SK-N-SH treated with all-trans-retinoic acid at 6 μM for 48 hours (cell line): ENCODE measurements around the gene NFIL3.

Experiments
- ATAC-seq: fragments of 200-7000 bp; cut with Tn5 transposase; 3 replicates; pipeline ENCODE4 v1.9.1; 2020; ENCODE audit warnings: mild to moderate bottlenecking, moderate library complexity
- ARNTL ChIP-seq: fragments of 450-650 bp; formaldehyde crosslinking; IDR thresholded peaks from 2 replicates; pipeline ENCODE4 v1.5.0; 2020; ENCODE audit warnings: low read depth, mild to moderate bottlenecking, moderate library complexity, borderline replicate concordance
- CSDC2 ChIP-seq: fragments of 250-450 bp; sonication (Bioruptor Pico); IDR thresholded peaks from 2 replicates; pipeline ENCODE4 v1.5.0; 2020; ENCODE audit warnings: mild to moderate bottlenecking, moderate library complexity
- CSRNP3 ChIP-seq: fragments of 250-450 bp; sonication (Bioruptor Pico); IDR thresholded peaks from 2 replicates; pipeline ENCODE4 v1.5.1; 2021; ENCODE audit warnings: mild to moderate bottlenecking, moderate library complexity
- ESRRG ChIP-seq: fragments of 250-450 bp; sonication (Bioruptor Pico); IDR thresholded peaks from 2 replicates; pipeline ENCODE4 v1.6.1; 2021; ENCODE audit warnings: mild to moderate bottlenecking
- GLIS3 ChIP-seq: fragments of 250-450 bp; sonication (Bioruptor Pico); IDR thresholded peaks from 2 replicates; pipeline ENCODE4 v1.5.0; 2020; ENCODE audit warnings: mild to moderate bottlenecking, moderate library complexity
- ISL1 ChIP-seq: fragments of 250-450 bp; sonication (Bioruptor Pico); IDR thresholded peaks from 2 replicates; pipeline ENCODE4 v2.1.2; 2022; ENCODE audit warnings: mild to moderate bottlenecking, moderate library complexity
- OSR1 ChIP-seq: fragments of 250-450 bp; sonication (Bioruptor Pico); IDR thresholded peaks from 2 replicates; pipeline ENCODE4 v1.8.0; 2022; ENCODE audit warnings: moderate library complexity, mild to moderate bottlenecking, inconsistent platforms
- PPARA ChIP-seq: fragments of 250-450 bp; sonication (Bioruptor Pico); IDR thresholded peaks from 2 replicates; pipeline ENCODE4 v1.5.0; 2020; ENCODE audit warnings: mild to moderate bottlenecking, borderline replicate concordance
- RARB ChIP-seq: fragments of 250-450 bp; sonication (Bioruptor Pico); IDR thresholded peaks from 2 replicates; pipeline ENCODE4 v1.8.0; 2021; ENCODE audit warnings: mild to moderate bottlenecking, moderate library complexity
- SNAI2 ChIP-seq: fragments of 250-450 bp; sonication (Bioruptor Pico); IDR thresholded peaks from 2 replicates; pipeline ENCODE4 v1.5.0; 2020; ENCODE audit warnings: mild to moderate bottlenecking, moderate library complexity
- TCF4 ChIP-seq: fragments of 250-450 bp; sonication (Bioruptor Pico); IDR thresholded peaks from 2 replicates; pipeline ENCODE4 v1.8.0; 2021; ENCODE audit warnings: mild to moderate bottlenecking, moderate library complexity, borderline replicate concordance
- TOX ChIP-seq: fragments of 250-450 bp; sonication (Bioruptor Pico); IDR thresholded peaks from 2 replicates; pipeline ENCODE4 v1.8.0; 2021; ENCODE audit warnings: mild to moderate bottlenecking, moderate library complexity, borderline replicate concordance
- ZC3H10 ChIP-seq: fragments of 250-450 bp; sonication (Bioruptor Pico); IDR thresholded peaks from 2 replicates; pipeline ENCODE4 v1.5.1; 2021; ENCODE audit warnings: mild to moderate bottlenecking, moderate library complexity
- ZNF70 ChIP-seq: fragments of 450-650 bp; formaldehyde crosslinking; IDR thresholded peaks from 2 replicates; pipeline ENCODE4 v1.5.0; 2020; ENCODE audit warnings: mild to moderate bottlenecking, moderate library complexity
- ZNF8 ChIP-seq: fragments of 450-650 bp; formaldehyde crosslinking; IDR thresholded peaks from 2 replicates; pipeline ENCODE4 v1.5.0; 2020; ENCODE audit warnings: mild to moderate bottlenecking, moderate library complexity
- TF ChIP-seq, protein P1 (sequence below): fragments of 250-450 bp; sonication (Bioruptor Pico); IDR thresholded peaks from 2 replicates; pipeline ENCODE4 v1.5.1; 2020; ENCODE audit warnings: low read depth, mild to moderate bottlenecking, moderate library complexity
- TF ChIP-seq, protein P2 (sequence below): fragments of 250-450 bp; sonication (Bioruptor Pico); IDR thresholded peaks from 2 replicates; pipeline ENCODE4 v1.8.0; 2020; ENCODE audit warnings: mild to moderate bottlenecking, moderate library complexity, borderline replicate concordance
- TF ChIP-seq, protein P3 (sequence below): fragments of 250-450 bp; sonication (Bioruptor Pico); IDR thresholded peaks from 2 replicates; pipeline ENCODE4 v1.8.0; 2021; ENCODE audit warnings: low read depth, mild to moderate bottlenecking, moderate library complexity, borderline replicate concordance

The NFIL3 gene

GRCh38 chr9:91436841-91437240 lies 13.2 kb upstream of the NFIL3 start:
- no peak for ATAC-seq
- TF ChIP-seq ZNF70 (CRISPR knock-in tag) = no peak
- TF ChIP-seq, protein P1, sequence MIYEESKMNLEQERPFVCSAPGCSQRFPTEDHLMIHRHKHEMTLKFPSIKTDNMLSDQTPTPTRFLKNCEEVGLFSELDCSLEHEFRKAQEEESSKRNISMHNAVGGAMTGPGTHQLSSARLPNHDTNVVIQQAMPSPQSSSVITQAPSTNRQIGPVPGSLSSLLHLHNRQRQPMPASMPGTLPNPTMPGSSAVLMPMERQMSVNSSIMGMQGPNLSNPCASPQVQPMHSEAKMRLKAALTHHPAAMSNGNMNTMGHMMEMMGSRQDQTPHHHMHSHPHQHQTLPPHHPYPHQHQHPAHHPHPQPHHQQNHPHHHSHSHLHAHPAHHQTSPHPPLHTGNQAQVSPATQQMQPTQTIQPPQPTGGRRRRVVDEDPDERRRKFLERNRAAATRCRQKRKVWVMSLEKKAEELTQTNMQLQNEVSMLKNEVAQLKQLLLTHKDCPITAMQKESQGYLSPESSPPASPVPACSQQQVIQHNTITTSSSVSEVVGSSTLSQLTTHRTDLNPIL (CRISPR knock-in tag) = no peak
- no peak for TF ChIP-seq PPARA (CRISPR knock-in tag)
- TF ChIP-seq SNAI2 (CRISPR knock-in tag) = no peak

DNA sequence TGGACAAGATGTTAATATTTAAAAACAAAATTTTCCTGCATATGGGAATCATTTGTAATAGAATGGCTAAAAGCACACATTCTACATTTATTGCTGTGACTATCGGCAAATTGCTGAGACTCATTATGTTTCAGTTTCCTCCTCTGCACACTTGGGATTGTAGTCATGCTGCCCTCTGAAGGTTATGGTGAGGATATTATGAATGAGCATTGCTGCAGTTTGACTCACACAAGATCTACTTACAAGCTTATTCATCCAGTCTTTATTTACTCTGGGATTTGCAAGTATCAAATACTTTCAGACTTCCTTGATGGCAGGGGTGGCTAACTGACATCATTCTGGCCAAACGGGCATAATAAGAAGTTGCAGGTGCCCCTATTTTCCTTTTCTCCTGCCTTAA lies 9.5 kb upstream of the NFIL3 start:
- peak; percentile 99 for ATAC-seq
- TF ChIP-seq SNAI2 (CRISPR knock-in tag) (no peak), TOX (no peak), ZNF8 (no peak), CSRNP3 (no peak)

DNA sequence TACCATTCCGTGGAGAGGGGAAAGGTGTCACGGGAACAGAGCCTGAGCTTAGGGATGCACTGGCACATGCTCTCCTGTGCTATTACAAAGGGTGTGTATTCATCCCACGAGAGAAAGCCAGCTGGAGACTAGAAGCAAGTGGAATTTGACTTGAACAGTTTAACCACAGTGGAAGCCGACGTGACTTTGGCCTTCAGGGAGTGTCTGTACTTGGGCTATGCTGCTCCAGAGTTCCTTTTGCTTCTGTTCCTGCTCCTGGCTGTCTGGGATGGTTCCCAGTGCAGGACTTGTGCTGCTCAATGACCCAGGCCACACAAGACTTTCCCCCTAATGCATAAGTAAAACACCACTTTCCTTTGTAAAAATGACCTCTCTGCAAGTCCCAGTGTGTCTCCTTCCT lies 7.9 kb upstream of the NFIL3 start:
- ATAC-seq = no peak
- TF ChIP-seq CSDC2 (no peak), ARNTL (no peak), GLIS3 (no peak), OSR1 (CRISPR knock-in tag) (no peak), CSRNP3 (no peak), TOX (no peak)
- TF ChIP-seq, all 23 proteins: peak for 0

GRCh38 chr9:91429501-91429900 lies 5.9 kb upstream of the NFIL3 start:
- TF ChIP-seq ZNF70 (CRISPR knock-in tag) (no peak), ISL1 (CRISPR knock-in tag) (no peak), CSDC2 (no peak), ESRRG (CRISPR knock-in tag) (no peak), ZC3H10 (no peak), GLIS3 (no peak), TCF4 (no peak), RARB (no peak), CSRNP3 (no peak), ARNTL (no peak), ZNF8 (no peak)
- TF ChIP-seq, protein P1 (CRISPR knock-in tag) = no peak
- TF ChIP-seq, protein P2, sequence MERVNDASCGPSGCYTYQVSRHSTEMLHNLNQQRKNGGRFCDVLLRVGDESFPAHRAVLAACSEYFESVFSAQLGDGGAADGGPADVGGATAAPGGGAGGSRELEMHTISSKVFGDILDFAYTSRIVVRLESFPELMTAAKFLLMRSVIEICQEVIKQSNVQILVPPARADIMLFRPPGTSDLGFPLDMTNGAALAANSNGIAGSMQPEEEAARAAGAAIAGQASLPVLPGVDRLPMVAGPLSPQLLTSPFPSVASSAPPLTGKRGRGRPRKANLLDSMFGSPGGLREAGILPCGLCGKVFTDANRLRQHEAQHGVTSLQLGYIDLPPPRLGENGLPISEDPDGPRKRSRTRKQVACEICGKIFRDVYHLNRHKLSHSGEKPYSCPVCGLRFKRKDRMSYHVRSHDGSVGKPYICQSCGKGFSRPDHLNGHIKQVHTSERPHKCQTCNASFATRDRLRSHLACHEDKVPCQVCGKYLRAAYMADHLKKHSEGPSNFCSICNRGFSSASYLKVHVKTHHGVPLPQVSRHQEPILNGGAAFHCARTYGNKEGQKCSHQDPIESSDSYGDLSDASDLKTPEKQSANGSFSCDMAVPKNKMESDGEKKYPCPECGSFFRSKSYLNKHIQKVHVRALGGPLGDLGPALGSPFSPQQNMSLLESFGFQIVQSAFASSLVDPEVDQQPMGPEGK = no peak
- TF ChIP-seq, protein P3, sequence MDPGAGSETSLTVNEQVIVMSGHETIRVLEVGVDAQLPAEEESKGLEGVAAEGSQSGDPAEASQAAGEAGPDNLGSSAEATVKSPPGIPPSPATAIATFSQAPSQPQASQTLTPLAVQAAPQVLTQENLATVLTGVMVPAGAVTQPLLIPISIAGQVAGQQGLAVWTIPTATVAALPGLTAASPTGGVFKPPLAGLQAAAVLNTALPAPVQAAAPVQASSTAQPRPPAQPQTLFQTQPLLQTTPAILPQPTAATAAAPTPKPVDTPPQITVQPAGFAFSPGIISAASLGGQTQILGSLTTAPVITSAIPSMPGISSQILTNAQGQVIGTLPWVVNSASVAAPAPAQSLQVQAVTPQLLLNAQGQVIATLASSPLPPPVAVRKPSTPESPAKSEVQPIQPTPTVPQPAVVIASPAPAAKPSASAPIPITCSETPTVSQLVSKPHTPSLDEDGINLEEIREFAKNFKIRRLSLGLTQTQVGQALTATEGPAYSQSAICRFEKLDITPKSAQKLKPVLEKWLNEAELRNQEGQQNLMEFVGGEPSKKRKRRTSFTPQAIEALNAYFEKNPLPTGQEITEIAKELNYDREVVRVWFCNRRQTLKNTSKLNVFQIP (CRISPR knock-in tag) = no peak
- no peak for ATAC-seq
